Measurements from ENCODE around the gene CISTR. TPM values are rescaled to one million over a fixed set of nuclear protein-coding genes. Genes with fewer than 3 reads are reported as not detected.

CISTR gene
- not detected for polyA plus RNA-seq (2012; ENCODE audit: insufficient read depth, insufficient read length, low read depth)

GRCh38 chr12:53751336-53752191 lies at the start of gene CISTR:
TSS of gene CISTR (minus strand) at chr12:53751979.
- peak; percentile 19 for DNase-seq
- H3K4me1 ChIP-seq = peaks cover 3% of the 10 kb centered on the region; the same call in 1 of the 2 replicates

DNA sequence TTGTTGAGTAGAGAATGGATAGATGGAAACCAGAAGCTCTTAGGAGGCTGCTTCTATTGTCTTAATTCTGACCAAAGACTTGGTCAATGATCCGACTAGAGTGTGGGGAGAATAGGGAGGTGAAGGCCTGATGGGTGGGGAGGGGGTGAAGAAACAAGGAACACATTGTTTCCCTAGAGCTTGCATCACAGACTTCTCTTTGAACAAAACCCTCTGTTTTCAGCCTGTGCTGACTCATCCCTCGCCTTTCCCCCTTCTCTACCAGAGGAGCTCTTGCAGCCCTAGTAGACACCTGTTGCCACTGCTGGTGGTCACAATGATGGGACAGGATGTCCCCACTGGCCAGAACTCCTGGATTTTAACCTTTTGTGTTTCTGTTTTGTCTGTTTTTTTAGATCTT lies 46.8 kb upstream of the CISTR start:
- no peak for DNase-seq
- no peak for TF ChIP-seq CTCF (IDR thresholded peaks at IDR 0.05; ENCODE audit: low read depth, low read length)
- no peak overlapping the region for H3K4me3 ChIP-seq (ENCODE audit: low read depth, low read length)
- no peaks in the 10 kb centered on the region for H3K4me1 ChIP-seq
- peaks cover 73% of the 10 kb centered on the region for H3K27me3 ChIP-seq
- H3K36me3 ChIP-seq = no peaks in the 10 kb centered on the region
- H3K9me3 ChIP-seq = no peaks in the 10 kb centered on the region

More at GRCh38 chr12:53751336-53752191, at the start of gene CISTR:
- H3K4me3 ChIP-seq (ENCODE audit: low read depth, low read length) = peak within 1 kb of the TSS; percentile 49
- TF ChIP-seq CTCF (IDR thresholded peaks at IDR 0.05; ENCODE audit: low read depth, low read length) = no peak
- H3K36me3 ChIP-seq = no peaks in the 10 kb centered on the region
- peaks cover 84% of the 10 kb centered on the region for H3K27me3 ChIP-seq
- no peaks in the 10 kb centered on the region for H3K9me3 ChIP-seq

DNA sequence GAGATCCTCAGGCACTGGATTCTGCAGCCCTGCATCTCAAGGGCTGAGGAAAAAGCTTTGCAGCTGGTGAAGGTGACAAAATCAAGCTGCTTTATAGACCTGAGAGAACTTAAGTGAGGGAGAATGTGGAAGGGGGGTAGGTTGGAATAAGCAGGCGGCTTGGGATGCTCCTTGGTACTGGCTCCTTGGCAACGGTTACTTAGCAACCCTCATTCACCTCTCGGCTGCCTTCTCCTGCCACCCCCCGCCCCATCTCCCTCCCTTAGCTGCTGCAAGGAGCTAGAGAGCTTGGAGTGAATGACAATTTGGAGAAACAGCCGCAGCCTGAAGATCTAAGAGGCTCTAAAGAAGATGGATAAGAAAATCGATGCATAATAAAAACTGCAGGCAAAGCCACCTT lies 44.1 kb upstream of the CISTR start:
- peaks cover 60% of the 10 kb centered on the region for H3K27me3 ChIP-seq
- no peak overlapping the region for H3K4me3 ChIP-seq (ENCODE audit: low read depth, low read length)
- no peak for DNase-seq
- H3K4me1 ChIP-seq = no peaks in the 10 kb centered on the region
- TF ChIP-seq CTCF (IDR thresholded peaks at IDR 0.05; ENCODE audit: low read depth, low read length) = no peak
- H3K36me3 ChIP-seq = no peaks in the 10 kb centered on the region
- H3K9me3 ChIP-seq = no peaks in the 10 kb centered on the region

GRCh38 chr12:53793221-53793620 lies 41.4 kb upstream of the CISTR start:
- Histone ChIP-seq H3K27me3 (peaks cover 67% of the 10 kb centered on the region), H3K4me1 (no peaks in the 10 kb centered on the region), H3K4me3 (ENCODE audit: low read depth, low read length) (no peak overlapping the region), H3K36me3 (no peaks in the 10 kb centered on the region), H3K9me3 (no peaks in the 10 kb centered on the region)
- DNase-seq = no peak
- TF ChIP-seq CTCF (IDR thresholded peaks at IDR 0.05; ENCODE audit: low read depth, low read length) = no peak

- H3K36me3 ChIP-seq = no peaks in the 10 kb centered on the region
- H3K4me3 ChIP-seq (ENCODE audit: low read depth, low read length) = no peak overlapping the region
- no peaks in the 10 kb centered on the region for H3K4me1 ChIP-seq
- peak; percentile 51 for DNase-seq
- H3K9me3 ChIP-seq = no peaks in the 10 kb centered on the region
- peaks cover 63% of the 10 kb centered on the region for H3K27me3 ChIP-seq
- peak; percentile 60 for TF ChIP-seq CTCF (IDR thresholded peaks at IDR 0.05; ENCODE audit: low read depth, low read length)
These were observed 40.1 kb upstream of the CISTR start for GRCh38 chr12:53791735-53792326.

DNA sequence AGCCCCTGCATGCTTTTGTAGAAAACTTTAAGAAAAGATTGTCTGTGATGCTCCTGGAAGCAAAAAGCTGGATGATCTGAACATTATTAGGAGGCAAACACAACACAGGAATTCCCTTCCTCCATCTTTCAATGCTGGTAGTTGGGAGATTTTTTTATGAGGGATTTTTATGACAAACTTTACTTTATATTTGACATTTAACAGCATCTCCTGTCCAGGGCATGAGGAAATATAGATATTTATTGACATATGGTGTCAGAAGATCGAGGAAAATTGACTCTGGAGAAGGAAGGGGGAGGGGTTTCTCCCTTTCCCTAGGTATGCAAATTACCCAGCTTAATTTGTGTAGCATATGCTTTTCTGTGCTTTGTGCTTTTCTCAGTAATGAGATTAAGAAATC lies 37.8 kb upstream of the CISTR start:
- DNase-seq = no peak
- Histone ChIP-seq H3K36me3 (no peaks in the 10 kb centered on the region), H3K9me3 (no peaks in the 10 kb centered on the region), H3K4me1 (no peaks in the 10 kb centered on the region), H3K4me3 (ENCODE audit: low read depth, low read length) (no peak overlapping the region), H3K27me3 (peaks cover 43% of the 10 kb centered on the region)
- no peak for TF ChIP-seq CTCF (IDR thresholded peaks at IDR 0.05; ENCODE audit: low read depth, low read length)
